GM12873 (cell line): ENCODE results near the gene LZTS3.

ENCODE experiments used
- TF ChIP-seq, protein P1 (sequence below): IDR thresholded peaks from 2 replicates; pipeline ENCODE4 v1.5.1; 2012; ENCODE audit warnings: low read depth, mild to moderate bottlenecking, moderate library complexity, low read length, control low read depth; ENCODE audit not compliant: insufficient read depth; ENCODE audit errors: missing control alignments

The LZTS3 gene

DNA sequence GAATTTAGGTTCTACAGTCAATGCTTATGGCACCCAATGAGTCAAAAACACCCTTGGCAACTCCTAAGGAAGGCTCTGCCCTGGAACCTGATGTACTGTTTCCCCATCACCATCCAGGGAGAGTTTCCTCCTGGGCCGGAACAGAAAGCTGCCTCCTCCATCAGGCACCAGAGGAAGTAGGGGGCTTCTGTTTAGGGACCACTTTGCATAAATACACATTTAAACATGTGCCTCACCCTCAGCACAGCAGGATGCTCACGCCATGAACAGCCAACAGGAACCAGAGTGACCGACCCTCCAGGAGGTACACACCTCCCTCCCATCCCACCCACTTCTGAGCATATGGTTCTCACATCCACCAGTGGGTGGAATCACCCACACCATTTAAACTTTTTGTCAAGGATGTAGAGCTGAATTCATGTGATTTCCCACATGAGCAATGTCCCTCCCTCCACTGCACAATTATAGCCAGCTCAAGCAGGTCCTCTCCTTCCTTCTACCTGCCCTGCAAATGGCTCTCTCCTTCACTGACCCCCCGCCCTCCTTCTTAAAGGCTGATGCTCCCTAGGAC, 16.3 kb upstream of the LZTS3 start:
- TF ChIP-seq, protein P1, sequence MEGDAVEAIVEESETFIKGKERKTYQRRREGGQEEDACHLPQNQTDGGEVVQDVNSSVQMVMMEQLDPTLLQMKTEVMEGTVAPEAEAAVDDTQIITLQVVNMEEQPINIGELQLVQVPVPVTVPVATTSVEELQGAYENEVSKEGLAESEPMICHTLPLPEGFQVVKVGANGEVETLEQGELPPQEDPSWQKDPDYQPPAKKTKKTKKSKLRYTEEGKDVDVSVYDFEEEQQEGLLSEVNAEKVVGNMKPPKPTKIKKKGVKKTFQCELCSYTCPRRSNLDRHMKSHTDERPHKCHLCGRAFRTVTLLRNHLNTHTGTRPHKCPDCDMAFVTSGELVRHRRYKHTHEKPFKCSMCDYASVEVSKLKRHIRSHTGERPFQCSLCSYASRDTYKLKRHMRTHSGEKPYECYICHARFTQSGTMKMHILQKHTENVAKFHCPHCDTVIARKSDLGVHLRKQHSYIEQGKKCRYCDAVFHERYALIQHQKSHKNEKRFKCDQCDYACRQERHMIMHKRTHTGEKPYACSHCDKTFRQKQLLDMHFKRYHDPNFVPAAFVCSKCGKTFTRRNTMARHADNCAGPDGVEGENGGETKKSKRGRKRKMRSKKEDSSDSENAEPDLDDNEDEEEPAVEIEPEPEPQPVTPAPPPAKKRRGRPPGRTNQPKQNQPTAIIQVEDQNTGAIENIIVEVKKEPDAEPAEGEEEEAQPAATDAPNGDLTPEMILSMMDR, result no peak

DNA sequence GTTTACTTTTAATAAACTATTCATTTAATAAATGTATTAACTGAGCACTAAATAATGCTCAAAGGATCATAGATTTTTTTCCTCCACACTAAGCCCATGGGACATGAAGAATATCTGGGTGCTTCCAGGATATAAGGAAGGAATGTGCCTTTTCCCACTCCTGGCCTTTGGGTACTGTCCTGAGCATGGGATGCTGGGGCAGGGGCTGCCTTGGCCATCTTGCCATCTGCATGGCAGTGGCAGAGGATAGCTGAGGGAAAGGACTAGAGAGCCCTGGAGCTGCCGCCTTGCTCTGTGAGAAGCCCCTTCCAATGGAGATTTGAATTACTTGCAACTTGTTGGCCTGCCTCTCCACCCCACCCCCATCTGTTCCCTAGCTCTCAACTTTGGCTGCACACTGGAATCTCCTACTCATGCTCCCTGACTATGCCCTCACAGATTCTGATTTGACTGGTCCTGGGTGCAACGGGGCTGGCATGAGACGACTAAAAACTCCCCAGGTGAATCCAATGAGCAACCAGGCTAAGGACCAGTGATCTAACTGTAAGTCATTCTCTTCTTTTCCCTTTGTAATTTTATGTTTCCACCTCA, 15.6 kb upstream of the LZTS3 start:
- TF ChIP-seq, protein P1, result no peak

DNA sequence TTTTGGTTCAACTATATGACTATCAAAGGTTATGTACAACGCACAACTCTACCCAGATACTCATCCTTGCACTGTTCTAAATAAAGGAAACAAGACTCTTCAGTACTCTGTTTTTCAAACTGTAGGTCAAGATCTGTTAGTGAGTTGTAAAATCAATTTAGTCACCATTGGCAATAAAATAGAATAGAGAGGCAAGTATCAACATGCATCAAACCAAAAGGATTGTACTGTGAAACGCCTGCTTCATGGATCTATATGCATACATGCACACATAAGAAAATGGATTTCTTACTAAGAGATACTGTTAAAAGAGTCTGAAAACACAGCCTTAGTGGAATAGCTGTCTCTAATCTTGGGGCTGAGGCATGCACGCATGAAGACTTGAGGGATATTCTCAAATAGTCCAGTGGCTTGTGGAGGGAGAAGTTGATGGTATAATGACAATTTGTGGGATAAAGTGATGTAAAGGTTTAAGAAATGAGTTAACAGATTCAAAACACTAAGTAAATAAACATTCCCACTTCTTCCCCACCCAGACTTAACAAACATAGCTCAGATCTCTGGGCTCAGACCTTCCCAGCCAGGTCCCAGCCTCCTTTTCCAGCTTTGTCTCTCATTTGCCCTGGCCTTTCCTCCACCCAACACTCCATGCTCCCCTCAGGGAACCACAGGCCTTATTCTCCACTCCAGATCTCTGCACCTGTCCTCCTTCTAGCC, 10.7 kb upstream of the LZTS3 start:
- TF ChIP-seq, protein P1, result no peak

DNA sequence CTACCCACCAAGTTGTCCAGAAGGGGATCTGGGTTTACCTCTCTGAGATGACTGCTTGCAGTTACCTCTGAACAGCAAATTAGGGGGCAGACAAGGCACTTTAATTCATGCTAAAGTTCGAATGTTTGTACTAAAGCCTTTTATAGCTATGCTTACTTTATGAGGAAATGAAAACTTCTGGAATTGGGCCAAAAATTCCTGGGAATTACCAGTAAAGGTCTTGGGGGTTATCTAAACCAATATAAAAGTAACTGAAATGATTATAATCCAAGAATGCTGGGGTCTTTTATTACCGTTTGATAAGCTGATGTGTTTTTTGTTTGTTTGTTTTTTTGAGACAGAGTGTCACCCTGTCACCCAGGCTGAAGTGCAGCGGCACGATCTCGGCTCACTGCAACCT, 7.9 kb upstream of the LZTS3 start:
- TF ChIP-seq, protein P1, result no peak

DNA sequence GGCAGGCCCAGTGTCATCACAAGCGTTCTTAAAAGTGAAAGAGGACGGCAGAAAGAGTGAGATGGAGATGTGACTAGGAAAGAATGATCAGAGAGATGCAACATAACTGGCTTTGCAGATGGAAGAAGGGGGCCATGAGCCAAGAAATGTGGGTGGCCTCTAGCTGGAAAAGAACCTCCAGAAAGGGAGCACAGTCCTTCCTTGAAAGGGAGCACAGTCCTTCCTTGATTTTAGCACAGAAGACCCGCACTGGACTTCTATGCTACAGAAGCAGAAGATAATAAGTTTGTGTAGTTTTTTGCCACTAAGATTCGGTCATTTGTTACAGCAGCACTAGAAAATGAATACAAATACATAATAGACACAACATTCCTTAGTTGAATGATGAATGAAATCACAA, 7.0 kb upstream of the LZTS3 start:
- TF ChIP-seq, protein P1, result no peak

DNA sequence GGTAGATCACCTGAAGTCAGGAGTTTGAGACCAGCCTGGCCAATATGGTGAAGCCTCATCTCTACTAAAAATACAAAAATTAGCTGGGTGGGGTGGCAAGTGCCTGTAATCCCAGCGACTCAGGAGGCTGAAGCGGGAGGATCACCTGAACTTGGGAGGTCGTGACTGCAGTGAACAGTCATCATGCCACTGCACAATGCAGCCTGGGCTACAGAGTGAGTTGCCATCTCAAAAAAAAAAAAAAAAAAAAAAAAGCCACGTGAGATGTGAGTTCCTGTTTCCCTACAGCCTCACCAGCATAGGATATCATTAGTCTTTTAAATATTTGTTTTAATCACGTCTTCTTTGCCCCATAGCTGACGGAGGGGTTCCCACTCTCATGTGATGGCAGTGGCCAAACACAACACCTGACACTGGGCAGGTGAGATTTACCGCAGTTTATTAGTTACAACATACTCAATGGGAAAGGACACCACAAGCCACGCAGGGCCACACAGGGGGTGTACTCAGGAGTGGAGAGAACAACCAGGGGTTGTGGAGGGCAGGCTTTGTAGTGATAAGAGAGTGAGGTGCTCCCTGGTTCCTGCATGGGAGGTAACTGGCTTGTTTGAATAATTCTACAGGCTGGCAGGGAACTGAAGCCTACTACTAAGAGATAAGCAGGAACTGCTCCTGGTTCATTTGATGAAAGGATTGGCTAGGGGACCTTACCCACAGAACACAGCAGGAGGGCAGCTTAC, 4.6 kb upstream of the LZTS3 start:
- TF ChIP-seq, protein P1, result no peak

DNA sequence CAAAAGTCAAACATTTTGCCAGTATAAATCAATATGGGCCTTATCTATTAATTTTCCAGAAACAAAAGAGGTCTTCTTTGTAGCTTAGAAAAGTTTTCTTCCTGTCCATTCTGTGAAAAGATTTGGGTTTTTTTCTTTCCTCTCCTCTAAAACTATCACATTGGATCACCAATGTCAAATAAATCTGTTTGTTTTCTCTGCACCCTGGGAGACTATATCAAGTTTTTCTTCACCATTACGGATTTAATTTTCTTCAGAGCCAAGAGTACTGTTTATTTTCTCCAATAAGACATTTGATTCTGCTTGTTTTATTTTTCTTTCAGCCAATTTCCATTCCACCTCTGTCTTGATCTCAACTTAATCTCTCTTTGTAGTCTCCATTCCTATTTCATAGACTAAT, 1.9 kb upstream of the LZTS3 start:
- TF ChIP-seq, protein P1, result no peak
